GM21619 (cell line): ENCODE results near the gene EMC9.

Experiments
- ATAC-seq: cut with Tn5 transposase; IDR thresholded peaks from one replicate; pipeline ENCODE4 v1.9.1; 2021; ENCODE audit not compliant: unreplicated experiment

The EMC9 gene

GRCh38 chr14:24177041-24177825 is 35.8 kb upstream of the EMC9 start:
- ATAC-seq, result no peak

DNA sequence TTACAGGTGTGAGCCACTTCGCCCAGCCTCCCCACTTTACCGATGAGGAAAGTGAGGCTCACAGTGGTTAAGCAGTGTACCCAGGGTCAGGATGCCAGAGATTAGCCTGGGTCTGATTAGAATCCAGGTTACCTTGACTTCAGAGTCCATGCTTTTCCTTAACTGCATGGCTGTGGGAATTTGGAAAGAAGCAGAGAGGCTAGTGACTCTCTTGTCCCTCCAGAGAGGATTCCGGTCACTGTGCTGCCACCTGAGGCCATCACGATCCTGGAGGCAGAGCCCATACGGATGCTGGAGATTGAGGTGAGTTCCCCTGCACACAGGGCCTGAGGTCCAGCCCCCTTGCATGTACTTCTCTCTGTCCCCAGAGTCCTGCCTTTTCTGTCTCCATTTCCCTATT is 35.2 kb upstream of the EMC9 start:
- ATAC-seq, result no peak

DNA sequence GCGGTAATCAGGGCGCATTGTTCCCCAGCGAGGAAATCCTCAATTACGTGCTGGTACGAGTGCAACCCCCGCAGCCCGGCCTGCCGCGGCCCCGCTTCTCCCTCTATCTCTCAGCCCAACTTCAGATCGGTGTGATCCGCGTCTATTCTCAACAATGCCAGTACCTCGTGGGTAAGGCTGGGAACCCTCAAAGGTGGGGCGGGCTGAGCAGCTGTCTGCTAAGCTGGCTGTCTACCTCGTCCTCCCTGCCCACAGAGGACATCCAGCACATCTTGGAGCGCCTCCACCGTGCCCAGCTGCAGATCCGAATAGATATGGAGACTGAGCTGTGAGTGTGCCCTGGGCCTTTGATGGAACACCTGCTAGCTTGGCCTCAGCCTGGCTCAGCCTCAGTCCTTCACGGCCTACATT is 31.5 kb upstream of the EMC9 start:
- ATAC-seq, result no peak

- ATAC-seq, result no peak
Measured at GRCh38 chr14:24172261-24172860, 31.0 kb upstream of the EMC9 start.

- peak; percentile 86 for ATAC-seq
Measured at GRCh38 chr14:24171422-24172260, 30.2 kb upstream of the EMC9 start, which contains the start of gene REC8. Gene REC8 (plus strand): TSS chr14:24172080. CDS start chr14:24172553, 473 bp downstream.

DNA sequence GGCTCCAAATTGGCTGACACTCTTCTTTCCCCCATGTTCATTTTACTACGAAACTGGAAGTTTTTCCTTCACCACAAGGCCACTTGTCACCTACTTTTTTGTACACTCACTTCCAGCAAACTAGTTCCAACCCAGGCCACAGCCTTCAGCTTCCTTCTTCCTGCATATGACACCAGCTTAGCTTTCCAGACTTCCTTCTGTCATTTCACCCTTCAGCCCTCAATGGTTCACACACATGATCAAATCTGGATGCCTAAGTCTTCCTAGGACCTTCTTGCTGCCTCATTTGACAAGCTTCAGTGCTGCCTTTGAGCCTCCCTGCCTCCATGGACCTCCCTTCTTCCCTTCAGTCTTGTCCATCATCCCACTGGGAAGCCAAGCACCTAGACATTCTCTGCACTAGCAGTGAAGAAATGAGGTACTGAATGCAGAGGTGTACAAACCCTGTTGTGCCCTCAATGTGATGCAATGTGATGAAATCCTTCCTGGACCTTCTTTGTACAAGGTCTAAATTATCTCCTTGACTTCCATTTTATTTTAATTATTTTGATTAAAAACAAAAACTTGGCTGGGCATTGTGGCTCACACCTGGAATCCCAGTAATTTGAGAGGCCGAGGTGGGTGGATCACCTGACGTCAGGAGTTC is 26.2 kb upstream of the EMC9 start:
- no peak for ATAC-seq

DNA sequence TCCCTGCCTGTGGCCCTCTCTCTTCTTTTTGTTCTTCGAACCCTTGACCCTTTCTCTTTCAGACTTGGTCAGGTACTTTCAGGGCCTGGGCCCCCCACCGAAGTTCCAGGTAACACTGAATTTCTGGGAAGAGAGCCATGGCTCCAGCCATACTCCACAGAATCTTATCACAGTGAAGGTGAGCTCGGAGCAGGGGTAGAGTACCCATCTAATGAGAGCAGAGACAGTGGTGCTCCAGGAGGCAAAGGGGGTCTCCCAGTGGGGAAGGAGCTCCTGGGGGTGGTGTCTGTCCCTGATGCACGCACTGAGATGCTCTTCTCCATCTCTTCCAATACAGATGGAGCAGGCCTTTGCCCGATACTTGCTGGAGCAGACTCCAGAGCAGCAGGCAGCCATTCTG is 24.4 kb upstream of the EMC9 start:
- no peak for ATAC-seq

GRCh38 chr14:24164518-24164991 is 23.2 kb upstream of the EMC9 start:
- no peak for ATAC-seq

DNA sequence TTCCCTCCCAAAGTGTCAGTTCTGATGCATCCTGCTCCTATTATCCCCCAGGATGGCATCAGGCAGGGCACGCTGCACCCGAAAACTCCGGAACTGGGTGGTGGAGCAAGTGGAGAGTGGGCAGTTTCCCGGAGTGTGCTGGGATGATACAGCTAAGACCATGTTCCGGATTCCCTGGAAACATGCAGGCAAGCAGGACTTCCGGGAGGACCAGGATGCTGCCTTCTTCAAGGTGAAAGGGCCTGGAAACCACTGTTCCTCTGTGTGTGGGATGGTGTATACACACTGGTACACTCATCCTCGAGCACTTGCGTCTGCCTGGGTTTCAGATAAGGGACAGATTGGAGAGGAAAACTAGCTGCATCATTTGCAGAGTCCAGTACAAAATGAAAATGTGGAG is 20.7 kb upstream of the EMC9 start:
- ATAC-seq, result no peak

- peak; percentile 73 for ATAC-seq
Measured at GRCh38 chr14:24160850-24161804, 19.7 kb upstream of the EMC9 start, which contains the start of gene IRF9. Gene IRF9 (plus strand): TSS chr14:24161265. CDS start chr14:24162145, 880 bp downstream.

DNA sequence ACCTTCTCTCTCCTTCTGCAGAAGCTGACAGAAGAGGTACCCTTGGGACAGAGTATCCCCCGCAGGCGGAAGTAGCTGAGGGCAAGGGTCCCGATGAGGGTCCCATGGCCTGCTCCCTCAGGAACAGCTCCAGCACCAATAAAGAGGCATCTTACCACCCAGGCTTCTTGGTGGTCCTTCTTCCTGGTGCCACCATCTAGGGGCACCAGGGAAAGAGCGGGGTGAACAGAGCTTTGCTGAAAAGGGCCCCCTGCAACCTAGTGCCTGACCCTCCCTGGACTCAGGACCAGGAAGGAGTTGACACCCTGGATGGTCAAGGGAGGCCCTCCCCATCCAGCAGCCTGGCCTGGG is 19.1 kb upstream of the EMC9 start:
- no peak for ATAC-seq

DNA sequence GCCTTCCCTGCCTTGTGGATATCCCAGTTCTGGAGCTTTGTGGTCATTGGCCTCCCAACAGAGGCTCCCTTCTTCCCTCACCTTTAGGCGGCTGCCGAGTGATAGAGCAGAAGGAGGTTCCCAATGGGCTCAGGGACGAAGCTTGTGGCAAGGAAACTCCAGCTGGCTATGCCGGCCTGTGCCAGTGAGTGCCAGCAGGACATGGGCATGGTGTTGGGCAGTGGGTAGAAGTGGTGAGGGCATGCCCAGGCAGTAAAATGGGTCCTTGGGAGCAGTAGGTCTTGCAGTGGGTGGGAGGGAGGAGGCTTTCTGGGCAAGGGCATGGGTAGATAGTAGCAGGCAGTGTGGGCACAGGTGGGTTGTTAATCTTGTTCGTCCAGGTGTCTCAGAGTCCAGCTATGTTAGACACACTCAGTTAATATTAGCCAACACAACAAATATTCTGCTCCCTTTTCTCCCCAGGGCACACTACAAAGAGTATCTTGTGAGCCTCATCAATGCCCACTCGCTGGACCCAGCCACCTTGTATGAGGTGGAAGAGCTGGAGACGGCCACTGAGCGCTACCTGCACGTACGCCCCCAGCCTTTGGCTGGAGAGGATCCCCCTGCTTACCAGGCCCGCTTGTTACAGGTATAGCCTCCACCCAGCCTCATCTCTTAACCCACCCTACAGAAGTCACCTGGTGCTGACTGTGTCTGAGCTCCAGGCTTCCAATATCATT is 18.5 kb upstream of the EMC9 start:
- no peak for ATAC-seq

GRCh38 chr14:24157331-24157730 is 15.9 kb upstream of the EMC9 start:
- ATAC-seq, result no peak

GRCh38 chr14:24156840-24157239 is 15.4 kb upstream of the EMC9 start:
- no peak for ATAC-seq

- ATAC-seq, result no peak
Measured at GRCh38 chr14:24155100-24155499, 13.7 kb upstream of the EMC9 start.

DNA sequence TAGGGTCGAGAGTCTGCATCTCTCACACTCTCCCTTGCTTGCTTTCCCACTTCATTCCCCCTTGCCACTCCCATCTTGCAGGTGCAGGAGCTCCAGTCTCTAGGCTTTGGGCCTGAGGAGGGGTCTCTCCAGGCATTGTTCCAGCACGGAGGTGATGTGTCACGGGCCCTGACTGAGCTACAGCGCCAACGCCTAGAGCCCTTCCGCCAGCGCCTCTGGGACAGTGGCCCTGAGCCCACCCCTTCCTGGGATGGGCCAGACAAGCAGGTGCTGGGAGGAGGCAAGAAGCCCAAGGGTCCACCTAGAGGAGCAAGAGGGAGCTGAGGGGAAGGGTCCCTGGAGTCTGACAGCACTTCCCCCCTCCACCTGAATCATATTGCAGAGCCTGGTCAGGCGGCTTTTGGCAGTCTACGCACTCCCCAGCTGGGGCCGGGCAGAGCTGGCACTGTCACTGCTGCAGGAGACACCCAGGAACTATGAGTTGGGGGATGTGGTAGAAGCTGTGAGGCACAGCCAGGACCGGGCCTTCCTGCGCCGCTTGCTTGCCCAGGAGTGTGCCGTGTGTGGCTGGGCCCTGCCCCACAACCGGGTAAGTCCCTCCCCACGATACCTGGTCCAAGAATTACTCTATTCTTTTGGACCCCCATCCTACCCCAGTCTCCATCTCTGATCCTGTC is 10.2 kb upstream of the EMC9 start:
- no peak for ATAC-seq

DNA sequence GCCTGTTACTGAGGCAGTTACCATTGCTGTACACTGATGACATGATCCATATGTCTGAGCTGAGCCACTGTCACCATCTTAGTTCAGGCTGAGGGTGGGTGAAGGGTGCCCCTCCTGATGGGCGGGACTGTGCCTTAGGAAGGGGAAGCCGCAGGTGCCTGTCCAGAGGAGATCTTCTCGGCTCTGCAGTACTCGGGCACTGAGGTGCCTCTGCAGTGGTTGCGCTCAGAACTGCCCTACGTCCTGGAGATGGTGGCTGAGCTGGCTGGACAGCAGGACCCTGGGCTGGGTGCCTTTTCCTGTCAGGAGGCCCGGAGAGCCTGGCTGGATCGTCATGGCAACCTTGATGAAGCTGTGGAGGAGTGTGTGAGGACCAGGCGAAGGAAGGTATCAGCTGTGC is 9.6 kb upstream of the EMC9 start:
- ATAC-seq, result no peak

DNA sequence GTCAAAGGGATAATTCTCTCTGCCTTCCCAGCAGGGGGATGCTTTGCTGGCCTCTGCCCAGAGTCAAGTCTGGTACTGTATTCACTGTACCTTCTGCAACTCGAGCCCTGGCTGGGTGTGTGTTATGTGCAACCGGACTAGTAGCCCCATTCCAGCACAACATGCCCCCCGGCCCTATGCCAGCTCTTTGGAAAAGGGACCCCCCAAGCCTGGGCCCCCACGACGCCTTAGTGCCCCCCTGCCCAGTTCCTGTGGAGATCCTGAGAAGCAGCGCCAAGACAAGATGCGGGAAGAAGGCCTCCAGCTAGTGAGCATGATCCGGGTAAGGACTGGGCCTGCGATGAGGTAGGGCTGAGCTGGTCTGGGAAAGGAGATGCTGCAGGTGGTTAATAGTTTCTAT is 9.2 kb upstream of the EMC9 start:
- no peak for ATAC-seq

DNA sequence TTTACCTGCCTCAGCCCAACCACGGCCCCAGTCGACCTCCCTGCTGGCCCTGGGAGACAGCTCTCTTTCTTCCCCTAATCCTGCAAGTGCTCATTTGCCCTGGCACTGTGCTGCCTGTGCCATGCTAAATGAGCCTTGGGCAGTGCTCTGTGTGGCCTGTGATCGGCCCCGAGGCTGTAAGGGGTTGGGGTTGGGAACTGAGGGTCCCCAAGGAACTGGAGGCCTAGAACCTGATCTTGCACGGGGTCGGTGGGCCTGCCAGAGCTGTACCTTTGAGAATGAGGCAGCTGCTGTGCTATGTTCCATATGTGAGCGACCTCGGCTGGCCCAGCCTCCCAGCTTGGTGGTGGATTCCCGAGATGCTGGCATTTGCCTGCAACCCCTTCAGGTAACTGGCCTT is 8.7 kb upstream of the EMC9 start:
- no peak for ATAC-seq
